8988T (cell line): ENCODE results near the gene TF.
"Not testable (repeated sequence)": the region's sequence is repeated elsewhere in the genome, so short reads cannot be mapped to it uniquely, and the experiment has no call there.

Source experiments
- DNase-seq: peaks from one replicate; pipeline ENCODE4 v3.0.0; 2011

TF gene

DNA sequence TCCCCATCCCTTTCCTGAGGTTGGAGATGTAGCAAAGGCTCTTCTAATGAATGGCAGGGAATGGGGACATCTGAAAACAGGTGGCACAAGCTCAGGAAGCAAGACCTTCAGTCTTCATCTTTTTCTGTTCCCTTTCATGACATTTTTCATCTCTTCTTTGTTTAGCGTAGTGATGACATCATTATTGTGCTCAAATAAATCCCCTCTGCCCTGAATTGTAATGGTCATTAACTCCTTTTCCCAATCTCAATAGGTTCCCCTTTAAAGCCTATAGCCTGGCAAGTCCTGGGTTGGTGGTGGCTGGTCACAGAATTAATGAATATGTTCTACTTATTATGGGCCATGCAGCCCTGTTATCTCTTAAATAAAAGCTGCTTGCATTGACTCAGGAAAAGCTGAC is 21.4 kb downstream of the TF start:
- DNase-seq = no peak

DNA sequence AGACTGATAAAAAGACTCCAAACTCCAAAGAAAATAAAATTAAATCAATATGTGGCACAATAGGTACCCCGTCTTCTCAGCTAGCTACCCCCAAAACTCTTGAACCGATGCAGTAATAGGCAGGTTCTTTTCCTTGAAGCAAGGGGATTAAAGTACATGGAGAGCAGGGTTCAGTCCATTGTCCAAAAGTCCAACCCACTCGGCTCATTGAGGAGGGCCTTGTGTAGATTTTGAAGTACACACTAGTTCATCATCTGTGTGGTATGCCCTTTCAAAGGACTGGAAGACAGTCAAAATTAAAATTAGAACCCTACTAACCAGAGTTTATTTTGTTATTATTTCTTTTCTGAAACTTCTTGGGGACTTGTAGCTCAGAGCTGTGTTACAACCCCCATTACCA is 23.3 kb downstream of the TF start:
- DNase-seq = no peak

DNA sequence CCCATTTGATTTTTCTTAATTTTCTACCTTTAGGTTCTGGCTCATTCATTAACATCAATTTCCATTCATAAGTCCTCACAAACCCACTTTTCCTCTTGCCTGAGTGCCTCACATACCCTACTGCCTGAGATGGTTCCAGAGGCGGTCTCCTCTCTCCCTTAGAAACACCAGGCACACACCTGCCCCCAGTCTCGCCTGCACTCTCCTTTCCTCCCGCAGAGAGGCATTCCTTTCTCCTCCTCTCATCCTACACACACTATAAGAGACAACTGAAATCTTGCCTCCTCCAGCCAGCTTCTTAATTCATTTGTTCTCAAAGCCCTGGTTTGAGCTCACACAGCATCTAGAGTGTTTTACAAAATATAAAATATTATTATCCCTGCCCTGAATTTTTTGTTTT is 27.5 kb downstream of the TF start:
- no peak for DNase-seq

DNA sequence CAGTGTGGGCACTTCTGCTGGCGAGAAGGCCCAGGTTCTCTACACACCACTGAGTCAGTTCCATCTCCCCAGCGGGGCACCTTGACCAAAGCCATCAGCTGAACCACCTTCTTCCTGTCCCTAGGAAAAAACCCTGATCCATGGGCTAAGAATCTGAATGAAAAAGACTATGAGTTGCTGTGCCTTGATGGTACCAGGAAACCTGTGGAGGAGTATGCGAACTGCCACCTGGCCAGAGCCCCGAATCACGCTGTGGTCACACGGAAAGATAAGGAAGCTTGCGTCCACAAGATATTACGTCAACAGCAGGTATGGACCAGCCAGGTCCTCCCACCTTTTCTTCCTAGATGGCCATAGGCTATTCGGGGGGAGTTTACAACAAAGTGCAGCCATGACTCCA is 29.1 kb downstream of the TF start:
- no peak for DNase-seq

DNA sequence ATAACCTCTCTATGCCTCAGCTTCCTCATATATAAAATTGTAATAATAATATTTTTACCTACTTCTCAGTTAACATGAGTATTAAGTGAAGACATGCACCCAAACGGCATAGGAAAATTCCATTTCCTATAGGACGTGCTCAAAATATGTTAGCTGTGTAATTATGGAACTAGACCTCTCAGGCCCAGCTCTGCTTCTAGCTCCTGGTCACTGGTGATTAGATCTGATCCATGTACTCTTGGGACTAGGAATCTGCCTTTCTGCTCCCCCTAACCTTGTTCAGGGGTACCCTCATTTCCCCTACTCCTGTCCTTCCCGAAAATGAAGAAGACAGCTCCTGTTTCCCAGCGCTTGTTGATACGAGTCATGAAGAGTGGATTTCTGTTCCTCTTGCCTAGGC is 29.6 kb downstream of the TF start:
- DNase-seq = no peak

DNA sequence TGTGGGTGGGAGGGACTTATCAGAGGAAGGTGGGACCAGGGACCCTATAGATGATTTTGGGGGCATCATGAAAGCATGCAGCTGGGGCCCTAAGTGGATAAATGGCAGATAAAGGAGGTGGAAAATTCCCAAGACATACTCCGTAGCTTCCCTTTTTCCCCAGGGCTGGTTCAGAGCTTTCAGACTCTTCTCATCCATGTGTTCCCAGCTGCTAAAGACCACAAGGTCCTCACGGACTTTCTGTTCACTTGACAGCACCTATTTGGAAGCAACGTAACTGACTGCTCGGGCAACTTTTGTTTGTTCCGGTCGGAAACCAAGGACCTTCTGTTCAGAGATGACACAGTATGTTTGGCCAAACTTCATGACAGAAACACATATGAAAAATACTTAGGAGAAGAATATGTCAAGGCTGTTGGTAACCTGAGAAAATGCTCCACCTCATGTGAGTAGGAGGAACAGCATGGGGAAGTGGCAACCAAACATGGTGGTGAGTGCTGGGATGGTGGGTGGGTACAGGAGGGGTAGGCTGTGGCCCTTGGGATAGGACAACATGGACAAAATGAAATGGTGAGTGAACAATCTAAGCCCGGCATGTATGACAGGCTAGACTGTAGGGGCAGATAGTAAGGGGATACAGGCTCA is 30.7 kb downstream of the TF start:
- no peak for DNase-seq

DNA sequence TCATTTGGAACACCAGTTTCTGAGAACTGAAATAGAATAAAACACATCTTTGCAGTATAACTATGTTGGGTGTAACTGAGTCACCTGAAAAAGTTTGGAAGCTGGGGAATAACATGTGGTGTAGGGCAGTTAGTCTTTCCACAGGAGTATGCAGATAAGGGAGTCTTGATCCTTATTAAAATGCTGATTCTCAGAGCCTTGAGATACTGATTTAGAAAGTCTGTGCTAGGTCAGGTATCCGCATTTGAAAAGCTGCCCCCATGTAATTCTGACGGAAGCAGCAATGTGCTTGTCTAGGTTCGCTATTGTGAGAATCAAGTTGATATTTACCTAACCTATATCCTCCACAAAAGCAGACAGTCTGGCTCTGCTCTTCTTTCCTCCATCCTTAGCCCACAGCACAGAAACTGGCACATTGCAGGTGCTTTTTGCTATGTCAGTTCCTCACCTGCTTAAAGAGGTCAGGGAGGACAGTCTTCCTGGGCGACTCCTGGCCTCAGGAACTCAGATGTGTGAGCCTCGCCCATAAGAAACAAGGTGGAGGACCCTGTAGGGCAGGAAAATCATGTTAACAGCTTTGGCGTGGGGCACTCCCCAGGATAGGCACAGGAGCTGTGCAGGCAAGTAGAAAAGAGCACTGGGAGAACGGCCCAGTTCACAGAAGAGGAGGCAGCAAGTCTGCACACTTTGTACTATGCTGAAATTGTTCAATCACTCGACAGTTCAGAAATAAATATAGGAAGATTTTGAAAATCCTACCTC is 31.8 kb downstream of the TF start:
- DNase-seq = no peak

DNA sequence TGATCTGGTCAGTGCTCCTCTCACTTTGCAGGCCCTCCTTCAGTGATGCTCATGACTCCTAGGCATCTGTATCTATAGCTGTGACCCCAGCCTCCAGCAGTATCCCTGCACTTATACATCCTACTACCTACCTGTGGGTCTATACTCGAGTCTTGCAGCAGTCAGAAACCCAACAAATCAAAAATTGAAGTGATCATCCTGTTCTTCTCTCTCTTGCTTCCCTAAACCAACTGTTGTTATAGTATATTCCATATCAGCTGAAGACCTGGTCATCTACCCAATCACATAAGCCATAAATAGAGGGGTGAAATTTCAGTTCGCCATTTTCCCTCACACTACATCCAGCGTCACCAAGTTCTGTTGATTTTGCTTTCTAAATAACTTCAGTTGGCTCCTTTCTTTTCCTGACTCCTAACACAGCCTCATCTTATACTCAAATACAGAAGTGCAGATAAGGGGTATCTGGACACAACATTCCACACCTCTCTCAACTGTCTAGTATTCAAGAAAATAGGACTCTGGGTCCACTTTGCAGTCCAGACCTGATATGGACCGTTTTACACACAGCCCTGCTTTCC is 33.5 kb downstream of the TF start:
- DNase-seq = no peak

DNA sequence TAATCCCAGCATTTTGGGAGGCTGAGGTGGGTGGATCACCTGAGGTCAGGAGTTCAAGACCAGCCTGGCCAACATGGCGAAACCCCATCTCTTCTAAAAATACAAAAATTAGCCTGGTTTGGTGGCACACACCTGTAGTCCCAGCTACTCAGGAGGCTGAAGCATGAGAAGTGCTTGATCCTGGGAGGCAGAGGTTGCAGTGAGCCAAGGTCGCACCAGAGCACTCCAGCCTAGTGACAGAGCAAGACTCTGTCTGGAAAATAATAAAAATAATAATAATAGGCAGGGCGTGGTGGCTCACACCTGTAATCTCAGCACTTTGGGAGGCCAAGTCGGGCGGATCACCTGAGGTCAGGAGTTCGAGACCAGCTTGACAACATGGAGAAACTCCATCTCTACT is 34.6 kb downstream of the TF start:
- not testable (repeated sequence) for DNase-seq

DNA sequence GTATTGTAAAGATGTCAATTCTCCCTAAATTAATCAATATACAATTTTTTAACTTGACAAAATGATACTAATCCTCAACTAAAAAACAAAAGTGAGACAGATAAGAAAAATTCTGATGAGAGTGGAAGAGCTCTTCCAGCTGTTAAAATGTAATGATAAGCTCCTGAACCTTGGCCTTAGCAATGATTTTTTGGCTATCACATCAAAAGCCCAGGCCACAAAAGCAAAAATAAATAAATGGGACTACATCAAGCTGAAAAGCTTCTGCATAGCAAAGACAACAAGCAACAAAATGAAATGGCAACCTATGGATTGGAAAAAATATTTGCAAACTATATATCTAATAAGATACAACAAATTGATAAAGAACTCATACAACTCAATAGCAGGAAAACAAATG is 35.4 kb downstream of the TF start:
- no peak for DNase-seq

DNA sequence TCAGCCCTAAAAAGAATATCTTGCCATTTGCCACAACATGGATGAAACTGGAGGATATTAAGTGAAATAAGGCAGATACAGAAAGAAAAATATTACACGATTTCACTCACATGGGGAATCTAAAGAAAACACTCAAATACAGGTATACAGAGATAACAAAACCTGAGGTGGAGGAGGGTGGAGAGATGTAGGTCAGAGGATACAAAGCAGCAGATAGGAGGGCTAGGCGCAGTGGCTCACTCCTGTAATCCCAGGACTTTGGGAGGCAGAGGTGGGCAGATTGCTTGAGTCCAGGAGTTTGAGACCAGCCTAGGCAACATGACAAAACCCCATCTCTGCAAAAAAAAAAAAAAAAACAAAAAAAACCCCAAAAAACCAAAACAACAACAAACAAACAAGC is 36.3 kb downstream of the TF start:
- no peak for DNase-seq

DNA sequence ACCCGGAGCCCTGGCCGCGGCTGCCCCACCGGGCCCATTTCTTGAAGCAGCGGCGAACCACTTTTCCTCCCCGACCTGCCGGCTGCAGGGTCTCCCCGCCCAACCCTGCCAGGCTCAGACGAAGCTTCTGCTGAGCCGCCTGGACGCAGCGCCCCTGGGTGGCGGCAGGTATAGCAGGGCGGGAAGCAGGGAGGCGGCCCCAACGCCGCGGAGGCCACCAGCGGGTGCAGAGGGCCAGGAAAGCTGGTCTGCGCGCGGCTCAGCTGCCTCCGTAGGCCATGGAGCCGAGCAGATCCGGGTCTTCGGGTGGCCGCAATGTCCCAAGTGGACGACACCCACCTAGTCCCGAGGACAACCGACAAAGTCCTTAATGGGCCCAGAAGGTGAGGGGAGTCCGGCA is 37.6 kb downstream of the TF start:
- no peak for DNase-seq

DNA sequence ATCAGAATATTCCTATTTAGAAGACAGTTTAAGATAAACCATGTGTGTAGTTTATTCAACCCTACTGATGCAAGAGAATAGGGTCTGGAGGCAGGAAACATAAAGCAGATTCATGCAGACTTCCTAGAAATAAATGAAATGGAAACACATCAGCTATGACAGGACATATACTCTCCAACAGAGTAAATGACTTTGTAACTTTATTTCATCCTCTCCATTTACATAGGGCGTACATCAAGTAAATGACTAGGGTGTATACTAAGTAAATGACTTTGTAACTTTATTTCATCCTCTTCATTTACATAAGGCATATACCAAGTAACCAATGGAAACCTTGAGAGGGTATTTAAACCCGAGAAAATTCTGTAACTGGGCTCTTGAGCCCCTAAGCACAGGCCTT is 41.8 kb downstream of the TF start:
- no peak for DNase-seq

DNA sequence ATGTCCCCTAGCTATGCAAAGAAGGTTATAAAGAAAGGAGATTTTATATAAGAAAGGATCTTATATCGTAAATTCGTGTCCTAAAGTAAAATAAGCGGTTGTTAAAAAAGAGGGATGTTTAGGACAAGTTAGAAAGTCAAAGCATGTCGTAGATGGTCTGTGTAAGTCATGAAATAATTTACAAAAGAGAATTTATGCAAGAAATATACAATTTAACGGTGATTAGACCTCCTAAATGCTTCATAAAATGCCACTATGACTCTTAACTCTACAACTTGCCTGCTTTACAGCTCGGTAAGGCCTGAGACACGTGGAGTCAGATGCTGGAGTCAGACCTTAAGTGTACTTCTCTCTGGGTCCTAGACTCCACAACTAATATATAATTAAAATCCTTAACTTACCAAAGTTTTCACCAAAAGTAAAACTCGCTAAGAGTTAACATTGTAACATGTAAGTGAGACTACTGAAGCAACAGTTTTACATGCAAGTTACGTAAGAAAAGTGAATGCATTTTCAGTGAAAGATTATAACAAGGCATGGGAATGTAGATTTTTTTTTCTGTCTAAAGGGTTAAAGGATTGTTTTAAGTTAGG is 46.1 kb downstream of the TF start:
- DNase-seq = no peak

DNA sequence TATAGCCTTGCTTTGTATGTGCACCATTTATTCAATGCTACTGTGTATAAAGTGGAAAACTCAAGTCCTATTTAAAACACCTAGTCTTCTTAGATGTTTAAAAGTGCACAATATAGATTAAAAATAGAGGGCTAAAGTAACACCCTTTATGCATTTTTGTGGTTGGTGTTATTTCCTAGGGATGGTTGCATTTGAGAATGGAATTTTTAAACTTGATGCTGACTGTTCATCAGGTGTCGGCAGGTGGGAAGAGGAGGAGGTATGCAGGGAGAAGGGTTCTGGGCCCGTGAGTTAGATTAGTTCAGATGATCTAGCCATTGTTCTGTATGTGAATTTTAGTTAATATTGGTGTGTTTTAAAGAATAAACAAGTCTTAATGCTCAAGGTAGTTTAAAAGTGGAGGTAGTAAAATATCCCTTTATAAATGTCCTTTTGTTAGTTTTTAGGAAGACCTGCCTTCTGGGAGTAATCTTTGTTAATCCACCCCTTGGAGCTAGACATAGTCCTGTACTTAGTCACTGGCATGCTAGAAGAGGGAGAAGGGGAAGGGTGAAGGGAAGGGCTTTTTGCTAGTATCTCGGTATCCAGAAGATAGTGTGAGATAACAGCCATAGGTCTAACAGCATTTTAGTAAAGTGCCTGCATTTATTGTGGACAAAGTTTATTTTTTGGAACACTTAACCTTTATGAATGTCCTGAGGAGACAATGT is 51.4 kb downstream of the TF start:
- DNase-seq = no peak

DNA sequence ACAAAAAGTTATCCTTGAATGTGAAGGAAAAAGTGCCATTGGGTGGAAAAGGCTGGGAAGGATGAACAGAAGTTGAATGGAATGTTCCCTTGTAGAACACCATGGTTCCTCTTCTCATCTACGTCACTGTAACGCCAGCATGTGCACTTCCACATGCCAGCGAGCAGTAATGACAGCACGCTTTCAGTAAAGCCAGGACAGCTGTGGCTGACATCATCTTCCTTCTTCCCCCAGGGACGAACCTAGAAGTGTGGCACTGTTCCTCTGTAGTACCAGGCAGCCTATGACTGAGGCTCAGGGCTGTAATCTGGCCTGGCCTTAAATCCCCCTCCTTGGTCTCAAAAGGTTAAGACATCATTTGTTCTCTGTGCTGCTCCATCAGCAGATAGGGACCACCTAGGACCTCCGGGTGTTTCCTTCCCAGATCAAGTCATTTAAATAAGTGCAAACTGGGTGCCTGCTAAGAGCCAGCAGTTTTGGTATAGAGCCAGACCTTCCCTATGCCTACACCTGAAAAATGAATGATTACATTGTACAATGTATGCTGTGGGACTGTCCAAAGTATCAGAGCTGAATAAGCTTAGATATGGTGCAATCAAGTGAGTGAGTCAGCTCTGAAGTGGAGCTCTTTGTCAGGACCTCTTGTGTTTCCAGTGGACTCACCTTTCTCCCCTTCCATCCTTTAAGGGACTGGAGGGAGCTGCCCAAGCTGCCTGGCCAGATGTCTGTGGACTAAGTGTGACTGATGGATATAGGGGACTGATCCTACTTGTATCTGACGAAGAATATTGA is 53.8 kb downstream of the TF start:
- DNase-seq = no peak

DNA sequence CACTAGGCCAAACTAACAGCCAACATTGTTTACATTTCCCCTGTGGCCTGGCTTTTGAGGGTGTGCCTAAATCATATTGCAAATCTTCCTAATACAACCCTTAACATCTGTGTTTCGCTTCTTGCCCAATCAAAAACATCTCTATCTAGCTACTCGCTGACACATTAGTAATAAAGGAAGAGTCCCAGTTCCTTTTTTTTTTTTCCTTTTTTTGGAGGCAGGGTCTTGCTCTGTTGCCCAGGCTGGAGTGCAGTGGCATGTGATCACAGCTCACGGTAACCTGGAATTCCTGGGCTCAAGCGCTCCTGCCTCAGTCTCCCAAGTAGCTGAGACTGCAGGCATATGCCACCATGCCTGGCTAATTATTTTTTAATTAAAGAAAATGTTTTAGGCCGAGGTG is 57.3 kb downstream of the TF start:
- DNase-seq = no peak

DNA sequence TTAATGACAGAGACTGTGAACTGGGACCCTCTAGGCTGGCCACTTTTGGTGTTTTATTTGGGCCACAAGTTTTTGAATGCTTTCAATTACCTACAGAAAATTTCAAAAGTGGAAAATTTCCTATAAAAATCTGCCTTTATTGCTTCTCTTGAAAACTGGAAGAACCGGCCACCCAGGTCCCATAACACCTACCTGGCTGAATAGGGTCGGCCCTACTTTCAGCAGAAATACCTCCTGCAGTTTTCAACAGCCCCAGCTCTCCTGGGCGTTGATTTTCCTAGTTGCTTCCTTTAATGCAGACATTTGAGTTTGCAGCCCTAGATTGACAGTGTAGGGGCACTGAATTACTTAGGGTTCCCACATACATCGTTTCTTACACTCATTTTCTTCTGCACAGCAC is 58.7 kb downstream of the TF start:
- no peak for DNase-seq

DNA sequence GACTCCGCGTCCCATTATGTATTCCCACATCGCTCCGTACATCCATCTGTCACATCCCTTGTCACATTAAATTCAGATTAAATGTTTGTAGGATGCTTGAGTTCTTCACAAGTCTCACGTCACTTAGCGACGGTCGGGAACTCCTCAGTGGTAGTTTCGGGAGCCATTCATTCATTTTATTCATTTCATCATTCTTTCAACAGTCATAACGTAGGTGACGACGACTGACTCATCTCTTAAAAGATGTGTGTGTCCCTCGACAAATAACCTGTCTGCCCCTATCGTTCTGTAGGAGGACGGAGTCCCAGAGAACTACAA is 59.1 kb downstream of the TF start:
- DNase-seq = no peak

DNA sequence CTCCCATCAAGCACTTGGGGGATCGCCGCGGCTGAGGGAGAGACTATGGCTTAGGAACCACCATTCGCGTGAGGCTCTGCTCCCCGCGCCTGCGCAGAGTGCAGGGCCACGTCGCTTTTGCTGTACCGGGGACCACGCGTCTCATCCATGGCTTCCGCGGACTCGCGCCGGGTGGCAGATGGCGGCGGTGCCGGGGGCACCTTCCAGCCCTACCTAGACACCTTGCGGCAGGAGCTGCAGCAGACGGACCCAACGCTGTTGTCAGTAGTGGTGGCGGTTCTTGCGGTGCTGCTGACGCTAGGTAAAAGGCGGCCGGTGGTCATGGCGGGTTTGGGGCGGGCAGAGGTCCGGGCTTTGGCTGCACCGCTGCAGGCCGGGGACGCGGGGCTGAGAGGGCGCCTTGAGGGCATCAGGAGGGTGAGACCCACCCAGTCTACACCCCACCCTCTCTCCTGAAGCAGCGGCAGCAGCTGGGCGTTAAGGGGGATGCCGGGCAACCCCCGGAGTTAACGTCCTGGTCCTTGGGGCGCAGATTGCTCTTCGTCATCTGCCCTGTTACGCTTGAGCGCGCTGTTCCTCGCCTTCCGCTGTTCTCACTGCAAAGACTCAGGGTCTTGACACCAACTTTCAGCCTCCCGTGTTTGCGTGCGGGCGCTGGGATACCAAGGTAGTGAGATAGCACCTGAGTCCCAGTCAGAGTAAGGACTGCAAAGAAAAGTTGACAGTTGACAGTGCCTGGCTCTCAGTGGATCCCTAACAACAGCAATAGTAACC is 59.7 kb downstream of the TF start, which contains the start of gene SRPRB:
TSS of gene SRPRB (plus strand) at position 114 of the 774 bp plus-strand sequence. CDS start at position 148, 34 bp downstream.
- peak; percentile 79 for DNase-seq

DNA sequence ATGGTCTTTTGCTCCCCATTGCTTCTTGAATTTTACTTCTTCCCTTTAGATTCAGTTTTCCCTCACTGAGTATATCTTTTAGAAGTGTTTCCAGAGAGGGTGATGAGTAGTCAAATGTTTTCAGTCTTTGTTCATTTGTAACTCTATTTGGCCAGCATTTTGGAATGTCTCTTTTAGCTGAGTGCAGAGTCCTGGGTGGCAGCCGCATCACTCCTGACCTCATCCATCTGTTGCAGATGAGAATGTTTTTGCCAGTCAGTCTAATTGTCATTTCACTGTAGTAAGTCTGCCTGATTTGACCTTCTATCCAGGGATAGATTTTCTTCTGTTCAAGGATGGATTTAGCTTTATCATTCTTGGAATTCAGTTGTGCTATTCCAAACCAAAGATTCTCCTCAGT is 66.7 kb downstream of the TF start:
- DNase-seq = no peak

DNA sequence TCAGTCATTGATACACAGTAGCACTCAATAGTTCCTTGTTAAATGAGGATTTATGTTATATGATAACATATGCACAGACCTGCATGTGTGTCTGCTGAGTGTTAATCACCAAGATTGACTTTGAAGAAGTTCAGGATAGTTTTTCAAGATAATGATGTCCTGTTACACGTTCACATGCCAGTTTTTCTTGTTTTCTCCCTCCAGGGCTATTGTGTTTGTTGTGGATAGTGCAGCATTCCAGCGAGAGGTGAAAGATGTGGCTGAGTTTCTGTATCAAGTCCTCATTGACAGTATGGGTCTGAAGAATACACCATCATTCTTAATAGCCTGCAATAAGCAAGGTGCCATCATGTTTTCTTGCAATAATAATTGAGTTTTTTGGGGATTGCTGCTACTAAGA is 69.2 kb downstream of the TF start:
- no peak for DNase-seq
